Measurements from ENCODE around the gene IRX4. TPM values are rescaled to one million over a fixed set of nuclear protein-coding genes. Genes with fewer than 3 reads are reported as not detected.
"Not testable (repeated sequence)": the region's sequence is repeated elsewhere in the genome, so short reads cannot be mapped to it uniquely, and the experiment has no call there.

Gene IRX4
- polyA plus RNA-seq, 1 donor = 1.3 TPM

- no peak for DNase-seq (ENCODE audit: low read depth)
These were observed 23.6 kb downstream of the IRX4 start for GRCh38 chr5:1859099-1859498.

GRCh38 chr5:1858436-1858835 lies 24.3 kb downstream of the IRX4 start:
- DNase-seq (ENCODE audit: low read depth) = no peak

GRCh38 chr5:1857256-1857600 lies 25.5 kb downstream of the IRX4 start:
- DNase-seq (ENCODE audit: low read depth) = no peak

- DNase-seq (ENCODE audit: low read depth) = no peak
These were observed 26.0 kb downstream of the IRX4 start for GRCh38 chr5:1856596-1857255.

GRCh38 chr5:1855596-1855995 lies 27.1 kb downstream of the IRX4 start:
- DNase-seq (ENCODE audit: low read depth) = no peak

GRCh38 chr5:1855075-1855474 lies 27.6 kb downstream of the IRX4 start:
- DNase-seq (ENCODE audit: low read depth) = no peak

- DNase-seq (ENCODE audit: low read depth) = no peak
These were observed 29.2 kb downstream of the IRX4 start for GRCh38 chr5:1853531-1853930.

GRCh38 chr5:1852324-1852947 lies 30.3 kb downstream of the IRX4 start:
- DNase-seq (ENCODE audit: low read depth) = no peak

GRCh38 chr5:1851290-1851934 lies 31.3 kb downstream of the IRX4 start:
- DNase-seq (ENCODE audit: low read depth) = no peak

GRCh38 chr5:1850324-1851154 lies 32.2 kb downstream of the IRX4 start:
- no peak for DNase-seq (ENCODE audit: low read depth)

GRCh38 chr5:1847611-1848010 lies 35.1 kb downstream of the IRX4 start:
- DNase-seq (ENCODE audit: low read depth) = no peak

GRCh38 chr5:1847056-1847455 lies 35.7 kb downstream of the IRX4 start:
- no peak for DNase-seq (ENCODE audit: low read depth)

- no peak for DNase-seq (ENCODE audit: low read depth)
These were observed 36.1 kb downstream of the IRX4 start for GRCh38 chr5:1846583-1846982.

GRCh38 chr5:1845696-1846095 lies 37.0 kb downstream of the IRX4 start:
- no peak for DNase-seq (ENCODE audit: low read depth)

GRCh38 chr5:1844708-1845436 lies 37.9 kb downstream of the IRX4 start:
- DNase-seq (ENCODE audit: low read depth) = no peak

- not testable (repeated sequence) for DNase-seq (ENCODE audit: low read depth)
These were observed 39.0 kb downstream of the IRX4 start for GRCh38 chr5:1843761-1844160.

- no peak for DNase-seq (ENCODE audit: low read depth)
These were observed 40.5 kb downstream of the IRX4 start for GRCh38 chr5:1842004-1842819.

- no peak for DNase-seq (ENCODE audit: low read depth)
These were observed 41.8 kb downstream of the IRX4 start for GRCh38 chr5:1840741-1841521.

GRCh38 chr5:1840071-1840547 lies 42.6 kb downstream of the IRX4 start:
- DNase-seq (ENCODE audit: low read depth) = no peak

GRCh38 chr5:1838013-1838412 lies 44.7 kb downstream of the IRX4 start:
- no peak for DNase-seq (ENCODE audit: low read depth)

All from forelimb muscle (tissue), 1 donor.